Subcutaneous abdominal adipose tissue (tissue), 5 donors: ENCODE results near the gene EMC10.

ENCODE experiments used
- H3K27ac ChIP-seq: one replicate; pipeline ENCODE4 v1.7.0; 2013; ENCODE audit warnings: low read depth, mild to moderate bottlenecking, inconsistent platforms, low read length, moderate library complexity
- H3K27me3 ChIP-seq, 5 donors: one replicate each; pipeline ENCODE4 v1.7.0; 2013; ENCODE audit warnings: low read length in 5 of 5, inconsistent platforms in 1 of 5; ENCODE audit not compliant: control insufficient read depth in 5 of 5, insufficient read depth in 4 of 5
- H3K36me3 ChIP-seq, 5 donors: one replicate each; pipeline ENCODE4 v1.7.0; 2013; ENCODE audit warnings: low read length in 5 of 5; ENCODE audit not compliant: control insufficient read depth in 5 of 5, insufficient read depth in 5 of 5
- H3K4me1 ChIP-seq, 5 donors: one replicate each; pipeline ENCODE4 v1.7.0; 2013; ENCODE audit warnings: low read length in 5 of 5, mild to moderate bottlenecking in 3 of 5, moderate library complexity in 1 of 5; ENCODE audit not compliant: control insufficient read depth in 5 of 5, insufficient read depth in 5 of 5
- H3K4me3 ChIP-seq, 5 donors: one replicate each; pipeline ENCODE4 v1.7.0; 2013; ENCODE audit warnings: low read length in 5 of 5, low read depth in 1 of 5
- H3K9ac ChIP-seq, 5 donors: one replicate each; pipeline ENCODE4 v1.7.0; 2013; ENCODE audit warnings: low read length in 5 of 5, mild to moderate bottlenecking in 4 of 5, moderate library complexity in 3 of 5
- H3K9me3 ChIP-seq, 5 donors: one replicate each; pipeline ENCODE4 v1.7.0; 2013; ENCODE audit warnings: low read length in 5 of 5; ENCODE audit not compliant: control insufficient read depth in 5 of 5
- donor health status: healthy.
- donor health status: healthy.
- donor health status: healthy.
- donor health status: healthy.
- donor health status: healthy.

EMC10 gene

DNA sequence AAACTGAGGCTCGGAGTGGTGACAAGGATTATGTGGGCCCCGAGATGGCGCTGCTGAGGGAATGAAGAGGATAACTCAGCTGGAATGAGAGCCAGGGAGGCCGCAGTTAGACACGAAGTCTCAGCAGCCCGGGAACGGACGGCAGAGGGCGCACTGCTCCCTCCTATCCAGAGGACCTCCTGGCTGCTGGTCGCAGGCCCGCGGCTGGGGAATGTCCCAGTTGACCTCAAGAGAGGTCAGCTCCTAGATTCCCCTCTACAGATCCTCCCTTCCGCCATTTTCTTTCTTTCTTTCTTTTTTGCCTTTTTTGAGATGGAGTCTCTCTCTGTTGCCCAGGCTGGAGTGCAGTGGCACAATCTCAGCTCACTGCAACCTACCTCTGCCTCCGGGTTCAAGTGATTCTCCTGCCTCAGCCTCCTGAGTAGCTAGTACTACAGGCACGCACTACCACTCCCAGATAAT, 61.5 kb downstream of the EMC10 start:
- H3K9me3 ChIP-seq: peaks cover 5 to 12% (median 10%) of the 10 kb centered on the region in 5 donors
- H3K4me1 ChIP-seq: no peaks in the 10 kb centered on the region
- H3K9ac ChIP-seq: no peak overlapping the region
- no peaks in the 10 kb centered on the region for H3K36me3 ChIP-seq
- no peak overlapping the region for H3K4me3 ChIP-seq
- H3K27me3 ChIP-seq: peaks cover 0 to 4% (median 3%) of the 10 kb centered on the region in 5 donors
- H3K27ac ChIP-seq: no peak overlapping the region
